Smooth muscle cell (in vitro differentiated cells): ENCODE data around the gene KCNAB2. TPM values are rescaled to one million over a fixed set of nuclear protein-coding genes. Genes with fewer than 3 reads are reported as not detected.

Experiments used
- DNase-seq: peaks from one replicate; lab custom pipeline; 2025; ENCODE audit not compliant: unreplicated experiment; lab: John Stamatoyannopoulos, UW
- H2AFZ ChIP-seq: fragments of 200-600 bp; sonication (generic); 2 replicates; pipeline ENCODE4 v1.6.0; 2016; ENCODE audit warnings: antibody characterized with exemption, low read depth, mild to moderate bottlenecking
- H3F3A ChIP-seq: fragments of 200-600 bp; sonication (generic); 2 replicates; pipeline ENCODE4 v1.6.0; 2017; ENCODE audit warnings: antibody characterized with exemption, low read depth
- H3K27ac ChIP-seq: fragments of 200-600 bp; sonication (generic); 2 replicates; pipeline ENCODE4 v1.5.1; 2016; ENCODE audit warnings: low read depth, mild to moderate bottlenecking
- H3K27me3 ChIP-seq: fragments of 200-600 bp; sonication (generic); 2 replicates; pipeline ENCODE4 v1.6.1; 2016; ENCODE audit warnings: low read depth, mild to moderate bottlenecking
- H3K36me3 ChIP-seq: fragments of 200-600 bp; sonication (generic); 2 replicates; pipeline ENCODE4 v1.5.1; 2016; ENCODE audit warnings: low read depth
- H3K4me1 ChIP-seq: fragments of 200-600 bp; sonication (generic); 2 replicates; pipeline ENCODE4 v1.5.1; 2016; ENCODE audit warnings: low read depth
- H3K4me2 ChIP-seq: fragments of 200-600 bp; sonication (generic); 2 replicates; pipeline ENCODE4 v1.6.0; 2016; ENCODE audit warnings: mild to moderate bottlenecking
- H3K4me3 ChIP-seq: fragments of 200-600 bp; sonication (generic); 2 replicates; pipeline ENCODE4 v1.5.1; 2016; ENCODE audit warnings: mild to moderate bottlenecking
- H3K79me2 ChIP-seq: fragments of 200-600 bp; sonication (generic); 2 replicates; pipeline ENCODE4 v1.6.0; 2016; ENCODE audit warnings: low read depth, mild to moderate bottlenecking
- H3K9ac ChIP-seq: fragments of 200-600 bp; sonication (generic); 2 replicates; pipeline ENCODE4 v1.6.0; 2016; ENCODE audit warnings: low read depth
- H3K9me3 ChIP-seq: fragments of 200-600 bp; sonication (generic); replicated peaks from 2 replicates; pipeline ENCODE4 v1.5.1; 2016; ENCODE audit warnings: low read depth
- H4K20me1 ChIP-seq: fragments of 200-600 bp; sonication (generic); 2 replicates; pipeline ENCODE4 v1.6.0; 2016; ENCODE audit warnings: low read depth
- CTCF ChIP-seq: fragments of 200-600 bp; sonication (generic); IDR thresholded peaks from 2 replicates; pipeline ENCODE4 v1.5.1; 2017; ENCODE audit warnings: borderline replicate concordance, mild to moderate bottlenecking, antibody characterized with exemption; ENCODE audit not compliant: insufficient read depth, poor library complexity, severe bottlenecking
- WGBS: methylation state at CpG from one replicate; pipeline ENCODE4 v1.1.7; 2016; ENCODE audit warnings: low lambda C conversion rate; 5-methylcytosine and 5-hydroxymethylcytosine counted together
- polyA plus RNA-seq: library from polyadenylated mRNA; unstranded; fragments of >200 nt; fragmentation: Nextera tagmentation; extraction: Ambion mirVana; gene quantifications from 2 replicates; pipeline ENCODE4 v1.2.1, GENCODE V29; 2016
- total RNA-seq: library from RNA; depleted of rRNA; stranded (reverse); fragments of >200 nt; gene quantifications from 2 replicates; pipeline ENCODE4 v1.2.3, GENCODE V29; 2014

KCNAB2 gene
- total and polyA plus RNA-seq, 2 experiments from 2014 or later = 3.6 to 3.9 TPM

GRCh38 chr1:6099297-6099696 lies 53.6 kb downstream of the KCNAB2 start:
- no peaks in the 10 kb centered on the region for H3K27me3 ChIP-seq
- no peak overlapping the region for H3K4me2 ChIP-seq
- no peaks in the 10 kb centered on the region for H3F3A ChIP-seq
- WGBS = 93% methylated on average over 15 of the region's 15 CpGs
- H4K20me1 ChIP-seq = no peaks in the 10 kb centered on the region
- H3K27ac ChIP-seq = no peak overlapping the region
- H3K36me3 ChIP-seq = no peaks in the 10 kb centered on the region
- TF ChIP-seq CTCF = no peak
- H3K9ac ChIP-seq = no peak overlapping the region
- no peak for DNase-seq
- H2AFZ ChIP-seq = no peak overlapping the region
- H3K4me3 ChIP-seq = no peak overlapping the region
- peaks cover 15% of the 10 kb centered on the region for H3K4me1 ChIP-seq
- H3K9me3 ChIP-seq = no peaks in the 10 kb centered on the region
- no peaks in the 10 kb centered on the region for H3K79me2 ChIP-seq

- Histone ChIP-seq H3K27ac (no peak overlapping the region), H3K9me3 (no peaks in the 10 kb centered on the region), H3F3A (no peaks in the 10 kb centered on the region), H3K9ac (no peak overlapping the region), H2AFZ (no peak overlapping the region), H3K27me3 (no peaks in the 10 kb centered on the region), H3K4me1 (peaks cover 15% of the 10 kb centered on the region), H3K4me2 (no peak overlapping the region), H3K4me3 (no peak overlapping the region), H4K20me1 (no peaks in the 10 kb centered on the region), H3K79me2 (no peaks in the 10 kb centered on the region), H3K36me3 (no peaks in the 10 kb centered on the region)
- WGBS = 89% methylated on average over 25 of the region's 27 CpGs
- TF ChIP-seq CTCF = no peak
- no peak for DNase-seq
Observed at GRCh38 chr1:6099787-6100765, 54.4 kb downstream of the KCNAB2 start.

GRCh38 chr1:6100861-6101783 lies 55.4 kb downstream of the KCNAB2 start:
- H3F3A ChIP-seq = no peaks in the 10 kb centered on the region
- no peak overlapping the region for H3K27ac ChIP-seq
- no peaks in the 10 kb centered on the region for H3K79me2 ChIP-seq
- no peak for DNase-seq
- peaks cover 15% of the 10 kb centered on the region for H3K4me1 ChIP-seq
- H3K27me3 ChIP-seq = no peaks in the 10 kb centered on the region
- no peak overlapping the region for H3K4me3 ChIP-seq
- no peaks in the 10 kb centered on the region for H3K9me3 ChIP-seq
- no peak for TF ChIP-seq CTCF
- 88% methylated on average over 21 of the region's 23 CpGs for WGBS
- no peaks in the 10 kb centered on the region for H3K36me3 ChIP-seq
- no peak overlapping the region for H2AFZ ChIP-seq
- H4K20me1 ChIP-seq = no peaks in the 10 kb centered on the region
- no peak overlapping the region for H3K4me2 ChIP-seq
- no peak overlapping the region for H3K9ac ChIP-seq
